ENCODE results near the gene SLU7.

- TF ChIP-seq CTCF (conservative IDR thresholded peaks at IDR 0.05) = no peak
- no peak for TF ChIP-seq ZFX (IDR thresholded peaks at IDR 0.05)
Measured at GRCh38 chr5:160384681-160385080, 34.2 kb downstream of the SLU7 start.

All from C4-2B (cell line).